SK-N-MC (cell line): ENCODE measurements around the gene PCIF1.

Experiments used
- EZH2 ChIP-seq: fragments of 200-600 bp; sonication (generic); IDR thresholded peaks from one replicate; pipeline ENCODE4 v1.6.1; 2017; ENCODE audit warnings: antibody characterized with exemption
- FOXP2 ChIP-seq: optimal IDR thresholded peaks from 2 replicates; pipeline ENCODE3; 2011; ENCODE audit warnings: mild to moderate bottlenecking, moderate library complexity; ENCODE audit not compliant: insufficient read depth; ENCODE audit errors: extremely low read length, control extremely low read depth
- POLR2AphosphoS5 ChIP-seq: IDR thresholded peaks from 2 replicates; pipeline ENCODE4 v1.6.1; 2012; ENCODE audit warnings: mild to moderate bottlenecking, low read depth, low read length, borderline replicate concordance

GRCh38 chr20:45925821-45926506, 8.5 kb upstream of the PCIF1 start:
- TF ChIP-seq EZH2 (no peak), POLR2AphosphoS5 (no peak), FOXP2 (no peak)
